Posterior vena cava (tissue), 2 donors: ENCODE data around the gene ELAVL2. TPM values are rescaled to one million over a fixed set of nuclear protein-coding genes. Genes with fewer than 3 reads are reported as not detected.
A peak's percentile ranks its signal among the peaks of the same experiment; 100 is the strongest.

ENCODE experiments used
- DNase-seq: peaks from one replicate; pipeline ENCODE4 v3.0.0-alpha.2; 2020; ENCODE audit warnings: low spot score
- intact Hi-C, 2 donors: fragments of 100-400 bp; cut with DNase I; formaldehyde crosslinking; loops; one replicate each; pipeline versions ENCODE4 v1.14.1 to v1.14.2; 2022 to 2023
- long read RNA-seq, 2 donors: library from polyadenylated mRNA; unstranded; transcript quantifications; one replicate each; pipeline ENCODE4 v2.0.0, GENCODE V29; 2020 to 2021
- total RNA-seq, 2 donors: library from RNA; stranded (reverse); fragmentation: NEBNext Ultra II Directional; extraction: Animal tissue kit (Norgen Biotek cat#: 25700); gene quantifications; one replicate each; pipeline ENCODE4 v1.2.1, GENCODE V29; 2021
- donor health status: DM: yes; HTN: yes; CAD: no.
- donor health status: DM: yes; HTN: yes; CAD: no.

ELAVL2 gene
- total RNA-seq, result under 1 TPM in 1 of 2 donors, not detected in 1; 0.05 TPM
- long read RNA-seq, donor 1, result 0 reads
- long read RNA-seq, donor 2, result 0 reads

GRCh38 chr9:23826120-23826629 lies at the start of gene ELAVL2:
Gene ELAVL2, minus strand, starts transcription at chr9:23826240. Its CDS starts 64,006 bp downstream, at chr9:23762234.
- intact Hi-C loops, result no loop called here
- peak; percentile 93 for DNase-seq

- intact Hi-C loops, result no loop called here
- DNase-seq, result no peak
Measured at GRCh38 chr9:23858234-23858633, 32.2 kb upstream of the ELAVL2 start.

GRCh38 chr9:23855873-23856604 lies 30.0 kb upstream of the ELAVL2 start:
- intact Hi-C loops, result no loop called here
- DNase-seq, result no peak

GRCh38 chr9:23850690-23851629 lies 24.9 kb upstream of the ELAVL2 start:
- intact Hi-C loops, result no loop called here
- DNase-seq, result no peak

GRCh38 chr9:23850242-23850689 lies 24.2 kb upstream of the ELAVL2 start:
- intact Hi-C loops, result no loop called here
- DNase-seq, result no peak

GRCh38 chr9:23849379-23850035 lies 23.5 kb upstream of the ELAVL2 start:
- intact Hi-C loops, result no loop called here
- DNase-seq, result no peak

- no peak for DNase-seq
- intact Hi-C loops, result loop anchor here in 1 of 2 donors (1.0 kb wide), 1 partner anchor 17 kb away; no protein-coding TSS in a partner anchor
Measured at GRCh38 chr9:23842565-23843129, 16.6 kb upstream of the ELAVL2 start.

- intact Hi-C loops, result no loop called here
- DNase-seq, result no peak
Measured at GRCh38 chr9:23841304-23841703, 15.3 kb upstream of the ELAVL2 start.

- no peak for DNase-seq
- intact Hi-C loops, result no loop called here
Measured at GRCh38 chr9:23837038-23837437, 11.0 kb upstream of the ELAVL2 start.

- DNase-seq, result peak; percentile 79
- intact Hi-C loops, result no loop called here
Measured at GRCh38 chr9:23830929-23831730, 5.1 kb upstream of the ELAVL2 start.

GRCh38 chr9:23830476-23830805 lies 4.4 kb upstream of the ELAVL2 start:
- DNase-seq, result no peak
- intact Hi-C loops, result no loop called here

- DNase-seq, result no peak
- intact Hi-C loops, result no loop called here
Measured at GRCh38 chr9:23829580-23830475, 3.8 kb upstream of the ELAVL2 start.

- intact Hi-C loops, result no loop called here
- DNase-seq, result no peak
Measured at GRCh38 chr9:23825700-23826099, 340 bp downstream of the ELAVL2 start.

- no peak for DNase-seq
- intact Hi-C loops, result no loop called here
Measured at GRCh38 chr9:23824830-23825591, 1.0 kb downstream of the ELAVL2 start.

GRCh38 chr9:23823986-23824829 lies 1.8 kb downstream of the ELAVL2 start:
- intact Hi-C loops, result no loop called here
- DNase-seq, result peak; percentile 62

- DNase-seq, result no peak
- intact Hi-C loops, result no loop called here
Measured at GRCh38 chr9:23823269-23823668, 2.8 kb downstream of the ELAVL2 start.
